ENCODE measurements around the gene ZHX3. TPM values are rescaled to one million over a fixed set of nuclear protein-coding genes. Genes with fewer than 3 reads are reported as not detected.

ZHX3 gene
- total and polyA plus RNA-seq, 2 donors (not counting 1 experiment from before 2014, with no cell fraction given) = 27.7 to 28.0 TPM

DNA sequence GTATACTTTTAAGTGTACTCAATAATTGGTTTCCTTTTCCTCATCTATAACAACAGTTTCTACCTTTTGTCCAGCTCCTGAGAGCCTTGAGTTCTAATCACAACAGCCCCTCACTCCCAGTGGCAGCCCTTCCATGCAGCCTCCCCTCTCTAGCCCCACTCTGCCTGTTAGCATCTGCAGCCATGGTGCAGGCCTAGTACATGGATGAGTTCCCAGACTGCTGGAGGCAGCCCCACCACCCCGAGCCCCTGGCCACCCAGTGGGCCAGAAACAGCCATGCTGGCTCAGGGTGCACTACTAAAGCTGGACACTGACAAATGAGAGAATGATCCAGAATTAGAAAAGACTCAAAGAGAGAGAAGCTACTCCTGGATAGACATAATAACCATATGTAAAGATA lies 13.4 kb upstream of the ZHX3 start:
- TF ChIP-seq EZH2 (IDR thresholded peaks at IDR 0.05; ENCODE audit: low read length, missing control alignments) = no peak
- no peak for TF ChIP-seq CTCF (conservative IDR thresholded peaks at IDR 0.05 in 1 of 2, IDR thresholded peaks at IDR 0.05 in 1 of 2; ENCODE audit: low read depth in 1 of 2, low read length in 2 of 2)
- Histone ChIP-seq H2AFZ (ENCODE audit: low read length) (no peak overlapping the region), H3K4me1 (ENCODE audit: control insufficient read depth, extremely low read depth, insufficient read depth, low read length) (peaks cover 19% of the 10 kb centered on the region), H3K79me2 (ENCODE audit: control insufficient read depth, insufficient read depth, low read length) (no peaks in the 10 kb centered on the region), H3K4me2 (ENCODE audit: extremely low read depth, insufficient read depth, low read length) (no peak overlapping the region), H4K20me1 (ENCODE audit: control insufficient read depth, extremely low read depth, insufficient read depth, low read length) (no peaks in the 10 kb centered on the region), H3K27me3 (ENCODE audit: control insufficient read depth, insufficient read depth, low read length) (no peaks in the 10 kb centered on the region), H3K27ac (ENCODE audit: insufficient read depth, low read length) (no peak overlapping the region), H3K4me3 (replicated peaks in 1 of 4; ENCODE audit: control extremely low read depth in 1 of 4, insufficient read depth in 1 of 4, low read depth in 3 of 4, low read length in 4 of 4) (no peak overlapping the region), H3K36me3 (ENCODE audit: control insufficient read depth, insufficient read depth, low read length) (no peaks in the 10 kb centered on the region), H3K9me3 (ENCODE audit: control insufficient read depth, insufficient read depth, low read depth, low read length) (no peaks in the 10 kb centered on the region), H3K9ac (ENCODE audit: insufficient read depth, low read length) (no peak overlapping the region)
- DNase-seq (ENCODE audit: low read depth in 2 of 2) = no peak

GRCh38 chr20:41330343-41330720 lies 12.8 kb upstream of the ZHX3 start:
- TF ChIP-seq EZH2 (IDR thresholded peaks at IDR 0.05; ENCODE audit: low read length, missing control alignments) (no peak), CTCF (conservative IDR thresholded peaks at IDR 0.05 in 1 of 2, IDR thresholded peaks at IDR 0.05 in 1 of 2; ENCODE audit: low read depth in 1 of 2, low read length in 2 of 2) (no peak)
- H3K79me2 ChIP-seq (ENCODE audit: control insufficient read depth, insufficient read depth, low read length) = no peaks in the 10 kb centered on the region
- H3K4me3 ChIP-seq (replicated peaks in 1 of 4; ENCODE audit: control extremely low read depth in 1 of 4, insufficient read depth in 1 of 4, low read depth in 3 of 4, low read length in 4 of 4) = no peak overlapping the region
- H2AFZ ChIP-seq (ENCODE audit: low read length) = no peak overlapping the region
- peak in 1 of 2 donors; percentile 81 for DNase-seq (ENCODE audit: low read depth in 2 of 2)
- peak overlapping the region; percentile 96 for H3K27ac ChIP-seq (ENCODE audit: insufficient read depth, low read length)
- H3K36me3 ChIP-seq (ENCODE audit: control insufficient read depth, insufficient read depth, low read length) = no peaks in the 10 kb centered on the region
- peaks cover 19% of the 10 kb centered on the region for H3K4me1 ChIP-seq (ENCODE audit: control insufficient read depth, extremely low read depth, insufficient read depth, low read length)
- no peaks in the 10 kb centered on the region for H4K20me1 ChIP-seq (ENCODE audit: control insufficient read depth, extremely low read depth, insufficient read depth, low read length)
- no peak overlapping the region for H3K9ac ChIP-seq (ENCODE audit: insufficient read depth, low read length)
- no peaks in the 10 kb centered on the region for H3K9me3 ChIP-seq (ENCODE audit: control insufficient read depth, insufficient read depth, low read depth, low read length)
- no peak overlapping the region for H3K4me2 ChIP-seq (ENCODE audit: extremely low read depth, insufficient read depth, low read length)
- H3K27me3 ChIP-seq (ENCODE audit: control insufficient read depth, insufficient read depth, low read length) = no peaks in the 10 kb centered on the region

- Histone ChIP-seq H3K9ac (ENCODE audit: insufficient read depth, low read length) (peak overlapping the region; percentile 51), H3K4me3 (replicated peaks in 1 of 4; ENCODE audit: control extremely low read depth in 1 of 4, insufficient read depth in 1 of 4, low read depth in 3 of 4, low read length in 4 of 4) (no peak overlapping the region), H3K4me2 (ENCODE audit: extremely low read depth, insufficient read depth, low read length) (peak overlapping the region; percentile 78), H3K27me3 (ENCODE audit: control insufficient read depth, insufficient read depth, low read length) (no peaks in the 10 kb centered on the region), H2AFZ (ENCODE audit: low read length) (peak overlapping the region; percentile 55), H3K27ac (ENCODE audit: insufficient read depth, low read length) (peak overlapping the region; percentile 96), H4K20me1 (ENCODE audit: control insufficient read depth, extremely low read depth, insufficient read depth, low read length) (no peaks in the 10 kb centered on the region), H3K9me3 (ENCODE audit: control insufficient read depth, insufficient read depth, low read depth, low read length) (no peaks in the 10 kb centered on the region), H3K4me1 (ENCODE audit: control insufficient read depth, extremely low read depth, insufficient read depth, low read length) (peaks cover 17% of the 10 kb centered on the region), H3K79me2 (ENCODE audit: control insufficient read depth, insufficient read depth, low read length) (no peaks in the 10 kb centered on the region), H3K36me3 (ENCODE audit: control insufficient read depth, insufficient read depth, low read length) (no peaks in the 10 kb centered on the region)
- peak; percentile 95 to 99 for DNase-seq (ENCODE audit: low read depth in 2 of 2)
- TF ChIP-seq CTCF (conservative IDR thresholded peaks at IDR 0.05 in 1 of 2, IDR thresholded peaks at IDR 0.05 in 1 of 2; ENCODE audit: low read depth in 1 of 2, low read length in 2 of 2) (no peak), EZH2 (IDR thresholded peaks at IDR 0.05; ENCODE audit: low read length, missing control alignments) (no peak)
Observed at GRCh38 chr20:41329435-41330342, 12.2 kb upstream of the ZHX3 start.
